Measurements from ENCODE around the gene PIP4K2A.

PIP4K2A gene

DNA sequence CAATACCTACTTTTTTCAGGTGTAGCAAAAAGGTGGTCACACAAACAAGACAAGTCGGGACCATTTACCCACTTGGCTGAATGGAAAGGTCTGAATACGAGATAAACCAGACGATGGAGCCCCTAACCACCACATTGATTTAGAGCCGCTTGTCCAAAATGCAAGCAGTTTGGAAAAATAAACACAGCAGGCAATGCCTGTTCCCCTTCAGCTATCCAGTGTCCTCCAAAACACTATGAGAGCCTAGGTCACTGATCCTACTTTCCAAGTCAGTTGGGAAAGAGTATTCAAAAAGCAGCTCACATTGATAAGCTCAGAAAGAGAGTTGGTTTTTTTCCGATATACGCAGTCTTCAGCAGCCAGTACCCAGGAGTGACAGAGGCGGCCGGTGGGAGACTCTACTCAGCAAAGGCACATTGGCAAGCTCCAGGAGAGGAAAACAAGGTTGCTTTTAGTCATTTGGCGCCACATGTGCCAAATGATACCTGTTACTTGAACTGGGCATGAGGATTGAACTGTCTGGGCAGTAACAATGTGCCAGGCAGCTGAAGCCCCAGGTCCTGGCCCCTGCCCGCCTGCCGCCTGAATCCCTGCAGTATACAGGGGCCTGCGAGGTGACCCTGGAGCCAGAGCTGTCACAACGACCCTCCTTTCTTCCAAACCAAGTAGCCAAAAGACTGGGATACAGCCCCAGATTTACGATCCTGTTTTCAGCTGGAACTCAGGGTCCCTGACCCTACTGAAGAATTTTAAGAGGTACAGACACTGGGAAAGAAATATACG lies 109.8 kb downstream of the PIP4K2A start:
- TF ChIP-seq CTCF (conservative IDR thresholded peaks at IDR 0.05), result no peak
- TF ChIP-seq ZFX (IDR thresholded peaks at IDR 0.05), result no peak
- no peak overlapping the region for H3K27ac ChIP-seq

DNA sequence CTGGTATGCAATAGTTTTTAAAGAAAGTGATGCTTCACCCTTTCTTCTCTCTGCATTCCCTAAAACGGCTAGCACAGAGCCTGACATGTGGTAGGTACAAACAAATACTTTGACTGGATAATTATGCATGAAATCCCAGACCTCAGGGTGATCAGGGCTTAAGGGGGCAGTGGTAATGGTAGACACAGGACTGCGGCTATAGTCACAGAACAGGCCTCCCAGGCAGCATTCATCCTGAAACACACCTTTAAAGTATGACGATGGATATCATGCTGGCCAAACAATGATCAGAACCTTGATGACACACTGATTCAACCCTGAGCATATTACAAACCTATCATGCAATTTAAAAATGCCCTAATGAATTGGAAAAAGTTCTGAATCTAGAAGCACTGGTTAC lies 110.8 kb downstream of the PIP4K2A start:
- TF ChIP-seq CTCF (conservative IDR thresholded peaks at IDR 0.05), result no peak
- no peak for TF ChIP-seq ZFX (IDR thresholded peaks at IDR 0.05)
- no peak overlapping the region for H3K27ac ChIP-seq

DNA sequence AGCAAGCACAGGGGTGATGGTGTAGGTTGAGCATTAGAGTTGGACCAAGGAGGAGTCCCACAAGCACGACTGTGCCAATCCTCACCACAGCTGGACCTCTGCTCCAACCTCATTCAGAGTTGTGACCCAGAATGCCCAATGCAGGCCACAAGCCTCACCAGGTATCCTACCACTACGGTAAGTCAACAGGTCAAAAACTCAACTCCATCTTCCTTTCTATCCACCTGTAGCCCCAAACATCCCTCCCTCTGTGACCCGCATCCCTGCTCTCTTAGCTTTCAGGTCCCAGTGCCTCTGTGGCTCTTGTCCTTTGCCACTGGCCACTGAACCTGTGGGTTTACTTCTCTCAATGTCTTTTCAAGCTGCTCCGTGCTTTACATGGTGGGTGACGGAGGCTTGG lies 112.8 kb downstream of the PIP4K2A start:
- H3K27ac ChIP-seq, result no peak overlapping the region
- TF ChIP-seq CTCF (conservative IDR thresholded peaks at IDR 0.05), result no peak
- no peak for TF ChIP-seq ZFX (IDR thresholded peaks at IDR 0.05)

- no peak for TF ChIP-seq CTCF (conservative IDR thresholded peaks at IDR 0.05)
- no peak for TF ChIP-seq ZFX (IDR thresholded peaks at IDR 0.05)
- H3K27ac ChIP-seq, result no peak overlapping the region
These were observed 114.6 kb downstream of the PIP4K2A start for GRCh38 chr10:22599636-22600228.

DNA sequence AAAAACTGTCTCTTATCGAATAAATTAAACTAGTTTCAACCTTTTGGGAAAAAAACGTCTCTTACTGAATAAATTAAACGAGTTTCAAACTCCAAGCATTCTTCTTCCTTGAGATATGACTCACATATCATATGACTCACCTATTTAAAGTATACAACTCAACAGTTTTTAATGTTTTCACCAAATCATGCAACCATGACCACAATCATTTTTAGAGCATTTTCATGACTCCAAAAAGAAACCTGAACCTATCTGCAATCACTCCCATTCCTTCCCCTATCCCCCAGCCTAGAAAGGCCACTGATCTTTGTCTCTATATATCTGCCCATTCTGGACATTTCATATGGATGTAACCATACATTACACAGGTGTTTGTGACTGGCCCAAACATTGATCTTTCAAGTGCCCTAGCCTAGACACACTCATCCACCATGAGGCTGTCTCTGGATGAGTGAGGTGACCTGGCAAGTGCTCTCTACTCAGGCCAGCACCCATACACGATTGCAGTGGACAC lies 115.3 kb downstream of the PIP4K2A start:
- H3K27ac ChIP-seq, result no peak overlapping the region

DNA sequence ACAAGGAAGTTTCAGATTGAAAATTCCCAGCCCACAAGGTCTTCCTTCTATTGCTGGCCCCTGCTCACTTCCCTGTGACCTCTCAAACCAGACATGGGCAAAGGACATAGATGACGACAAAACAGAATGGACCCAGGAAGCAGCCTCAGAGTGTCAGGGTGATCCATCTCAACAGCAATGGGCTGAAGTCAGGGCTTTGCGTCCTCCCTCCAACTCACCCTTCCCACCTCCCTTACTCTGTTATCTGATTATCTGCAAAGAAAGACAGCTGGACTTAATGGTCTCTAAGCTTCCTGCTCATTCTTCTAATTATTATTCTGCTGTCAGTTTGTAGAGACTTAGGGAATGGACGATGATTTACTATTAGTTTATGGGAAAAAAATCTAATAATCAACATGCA lies 115.9 kb downstream of the PIP4K2A start:
- H3K27ac ChIP-seq, result no peak overlapping the region
- TF ChIP-seq CTCF (conservative IDR thresholded peaks at IDR 0.05), result no peak
- no peak for TF ChIP-seq ZFX (IDR thresholded peaks at IDR 0.05)

More for the DNA sequence above, 115.3 kb downstream of the PIP4K2A start:
- TF ChIP-seq CTCF (conservative IDR thresholded peaks at IDR 0.05), result no peak
- TF ChIP-seq ZFX (IDR thresholded peaks at IDR 0.05), result no peak

DNA sequence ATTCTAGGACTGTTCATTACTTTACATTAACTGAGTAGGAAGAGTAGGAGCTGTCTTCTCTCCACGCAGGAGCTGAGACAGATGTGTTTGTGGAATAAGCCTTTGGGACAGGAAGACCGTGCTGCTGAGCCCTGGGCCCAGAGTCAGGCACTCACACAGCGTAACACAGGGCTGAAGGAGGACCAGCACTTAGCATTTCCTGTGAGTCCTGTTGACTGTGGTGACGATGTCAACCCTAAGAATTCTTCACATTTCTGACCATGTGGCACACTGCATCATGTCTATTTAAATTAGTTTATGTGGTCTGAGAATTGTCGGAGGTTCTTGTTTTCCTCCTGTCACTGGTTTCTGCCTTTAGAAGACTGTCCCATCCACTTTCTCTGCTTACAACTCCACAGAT lies 117.2 kb downstream of the PIP4K2A start:
- no peak overlapping the region for H3K27ac ChIP-seq
- TF ChIP-seq ZFX (IDR thresholded peaks at IDR 0.05) (no peak), CTCF (conservative IDR thresholded peaks at IDR 0.05) (no peak)
